ENCODE measurements around the gene RGSL1. TPM values are rescaled to one million over a fixed set of nuclear protein-coding genes. Genes with fewer than 3 reads are reported as not detected.

Gene RGSL1
- total and polyA plus RNA-seq, 2 of the 8 experiments (the other 6 are each of a cell fraction or from before 2014, with no cell fraction given) = not detected

DNA sequence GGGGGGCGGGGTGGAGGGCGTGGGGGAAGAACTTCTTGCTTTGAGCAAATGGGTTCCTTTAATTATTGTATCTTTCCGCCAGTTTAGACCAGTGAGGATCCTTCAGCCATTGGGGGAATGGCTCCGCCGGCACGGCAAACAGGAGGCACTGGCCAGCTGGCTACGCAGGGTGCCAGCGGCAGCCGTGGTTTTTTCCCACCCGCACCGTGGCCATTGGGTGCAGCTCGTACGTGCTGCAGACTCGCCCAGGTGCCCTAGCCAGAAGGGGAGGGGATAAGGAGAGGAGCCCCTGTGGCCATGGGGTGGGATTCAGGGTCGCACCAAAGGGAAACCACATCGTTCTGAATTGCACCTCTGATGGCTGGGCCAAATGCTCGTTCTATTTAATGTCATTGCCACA is 65.6 kb downstream of the RGSL1 start:
- ChIA-PET CTCF (ENCODE audit: partially characterized antibody) (interaction anchor here (0.8 kb wide), 1 partner anchor 269 kb away, joined by 3 read pairs; no protein-coding TSS in a partner anchor), POLR2A (ENCODE audit: partially characterized antibody) (no interaction called here)
- FAIRE-seq (no peak), DNase-seq (ENCODE audit: low read depth in 1 of 2, low spot score in 2 of 2) (no peak)
- Histone ChIP-seq H2BK15ac (ENCODE audit: low read length) (no peak overlapping the region), H3K36me3 (ENCODE audit: control insufficient read depth in 2 of 4, insufficient read depth in 4 of 4, low read length in 3 of 4) (no peaks in the 10 kb centered on the region), H3K4me2 (ENCODE audit: insufficient read depth in 1 of 2, low read depth in 2 of 2, low read length in 2 of 2) (no peak overlapping the region), H3K4me1 (replicated peaks in 1 of 4; ENCODE audit: control insufficient read depth in 3 of 4, insufficient read depth in 4 of 4, low read length in 3 of 4) (no peaks in the 10 kb centered on the region), H3K18ac (ENCODE audit: extremely low read depth, low read length) (no peak overlapping the region), H4K20me1 (replicated peaks in 1 of 2; ENCODE audit: control insufficient read depth in 1 of 2, insufficient read depth in 2 of 2, low read length in 2 of 2) (no peaks in the 10 kb centered on the region), H3K27ac (ENCODE audit: low read depth, low read length) (no peak overlapping the region), H3K79me2 (ENCODE audit: control insufficient read depth in 1 of 2, insufficient read depth in 2 of 2, low read length in 2 of 2) (no peaks in the 10 kb centered on the region), H4K91ac (replicated peaks; ENCODE audit: insufficient read length, low read length) (no peak overlapping the region), H2BK120ac (replicated peaks; ENCODE audit: low read depth, low read length) (no peak overlapping the region), H3K9me3 (ENCODE audit: insufficient read depth in 2 of 2, low read depth in 1 of 2, low read length in 1 of 2) (no peaks in the 10 kb centered on the region), H2BK5ac (ENCODE audit: low read depth, low read length) (no peak overlapping the region), H3K23me2 (ENCODE audit: low read depth, low read length) (no peaks in the 10 kb centered on the region), H3K4me3 (ENCODE audit: extremely low read depth in 1 of 4, insufficient read depth in 2 of 4, low read depth in 3 of 4, low read length in 4 of 4) (no peak overlapping the region), H3K79me1 (ENCODE audit: low read depth, low read length) (no peaks in the 10 kb centered on the region), H3K23ac (ENCODE audit: insufficient read length) (no peak overlapping the region), H2AFZ (ENCODE audit: low read length) (0 out of 2 replicates have a peak overlapping the region, but pooled peaks have one; percentile 13), H3K4ac (replicated peaks; ENCODE audit: insufficient read length, low read depth, low read length) (no peak overlapping the region), H3K56ac (replicated peaks; ENCODE audit: insufficient read length, low read depth, low read length) (no peak overlapping the region), H3K9ac (replicated peaks in 1 of 4; ENCODE audit: extremely low read depth in 1 of 4, low read depth in 3 of 4, low read length in 3 of 4) (no peak overlapping the region), H4K8ac (ENCODE audit: extremely low read depth, insufficient read depth, low read length) (no peak overlapping the region), H3K14ac (ENCODE audit: insufficient read length) (no peak overlapping the region), H2AK5ac (ENCODE audit: low read depth, low read length) (no peak overlapping the region), H2BK20ac (ENCODE audit: low read length) (no peak overlapping the region), H2BK12ac (ENCODE audit: low read depth, low read length) (no peak overlapping the region), H4K5ac (ENCODE audit: insufficient read length, low read depth, low read length) (no peak overlapping the region), H3K27me3 (replicated peaks in 1 of 4; ENCODE audit: control insufficient read depth in 3 of 4, extremely low read depth in 1 of 4, insufficient read depth in 3 of 4, low read length in 3 of 4) (no peaks in the 10 kb centered on the region)
- no peak for TF ChIP-seq POLR2AphosphoS5 (IDR thresholded peaks at IDR 0.05; ENCODE audit: low read depth, low read length)
- TF ChIP-seq SUZ12 (IDR thresholded peaks at IDR 0.05; ENCODE audit: low read length) = no peak
- TF ChIP-seq EZH2 (IDR thresholded peaks at IDR 0.05; ENCODE audit: low read depth, low read length, severe bottlenecking) = no peak
- no peak for TF ChIP-seq CTBP2 (IDR thresholded peaks at IDR 0.05; ENCODE audit: borderline replicate concordance, insufficient read depth, insufficient read length, low read length)
- WGBS, 2 experiments (ENCODE audit: extremely low coverage in 1 of 2, insufficient coverage in 1 of 2, insufficient read length in 1 of 2, insufficient replicate concordance in 2 of 2, low coverage in 1 of 2, low lambda C conversion rate in 2 of 2, missing lambda C conversion rate in 1 of 2) = 91% methylated on average over 15 of the region's 17 CpGs; no CpG with 5 or more reads in 1 of the 2 experiments

Data from H1 (cell line).